GM23338 (cell line): ENCODE measurements around the gene EIF3F. TPM values are rescaled to one million over a fixed set of nuclear protein-coding genes. Genes with fewer than 3 reads are reported as not detected.
A peak's percentile ranks its signal among the peaks of the same experiment; 100 is the strongest.

ENCODE experiments used
- ATAC-seq: fragments of 200-7000 bp; cut with Tn5 transposase; 3 replicates; pipeline ENCODE4 v1.9.1; 2020
- DNase-seq: peaks from one replicate; pipeline ENCODE4 v3.0.0-alpha.2; 2015; ENCODE audit warnings: low spot score
- H2AFZ ChIP-seq: fragments of 200-600 bp; sonication (generic); 2 replicates; pipeline ENCODE4 v1.8.0; 2016; ENCODE audit warnings: antibody characterized with exemption, mild to moderate bottlenecking, moderate library complexity
- H3F3A ChIP-seq: fragments of 200-600 bp; sonication (generic); replicated peaks from 2 replicates; pipeline ENCODE4 v1.8.0; 2017; ENCODE audit warnings: antibody characterized with exemption, mixed run types, low read depth
- H3K27ac ChIP-seq: fragments of 200-600 bp; sonication (generic); 2 replicates; pipeline ENCODE4 v1.6.1; 2016; ENCODE audit warnings: low read depth
- H3K27me3 ChIP-seq: fragments of 200-600 bp; sonication (generic); 2 replicates; pipeline ENCODE4 v1.8.0; 2016; ENCODE audit warnings: mild to moderate bottlenecking, mixed run types, moderate library complexity; ENCODE audit not compliant: insufficient read depth
- H3K36me3 ChIP-seq: fragments of 200-600 bp; sonication (generic); 2 replicates; pipeline ENCODE4 v1.8.0; 2016; ENCODE audit warnings: mild to moderate bottlenecking; ENCODE audit not compliant: insufficient read depth
- H3K4me1 ChIP-seq: fragments of 200-600 bp; sonication (generic); 2 replicates; pipeline ENCODE4 v1.8.0; 2016; ENCODE audit warnings: mild to moderate bottlenecking, moderate library complexity; ENCODE audit not compliant: insufficient read depth
- H3K4me2 ChIP-seq: fragments of 200-600 bp; sonication (generic); 2 replicates; pipeline ENCODE4 v1.7.1; 2017; ENCODE audit warnings: mixed run types
- H3K4me3 ChIP-seq: fragments of 200-600 bp; sonication (generic); 2 replicates; pipeline ENCODE4 v1.6.1; 2016; ENCODE audit warnings: mixed run types
- H3K79me2 ChIP-seq: fragments of 200-600 bp; sonication (generic); replicated peaks from 2 replicates; pipeline ENCODE4 v1.8.0; 2017; ENCODE audit warnings: mild to moderate bottlenecking; ENCODE audit not compliant: insufficient read depth
- H3K9me2 ChIP-seq: fragments of 200-600 bp; sonication (generic); 2 replicates; pipeline ENCODE4 v1.8.0; 2017; ENCODE audit not compliant: insufficient read depth
- H4K20me1 ChIP-seq: fragments of 200-600 bp; sonication (generic); replicated peaks from 2 replicates; pipeline ENCODE4 v1.8.0; 2017; ENCODE audit warnings: mild to moderate bottlenecking; ENCODE audit not compliant: insufficient read depth
- H3K27ac Mint-ChIP-seq: 2 replicates; pipeline ENCODE4 v1.8.0; 2020; ENCODE audit warnings: inconsistent platforms, mild to moderate bottlenecking, moderate library complexity, mixed read lengths
- H3K27me3 Mint-ChIP-seq: 3 replicates; pipeline ENCODE4 v1.8.0; 2022; ENCODE audit warnings: low read depth, mild to moderate bottlenecking, moderate library complexity, mixed read lengths, inconsistent platforms; ENCODE audit not compliant: insufficient read depth, poor library complexity
- H3K36me3 Mint-ChIP-seq: 3 replicates; pipeline ENCODE4 v1.8.0; 2021; ENCODE audit warnings: low read depth, mild to moderate bottlenecking, inconsistent platforms, moderate library complexity, mixed read lengths
- H3K4me1 Mint-ChIP-seq: 3 replicates; pipeline ENCODE4 v1.8.0; 2020; ENCODE audit warnings: mild to moderate bottlenecking, inconsistent platforms, mixed read lengths
- H3K4me3 Mint-ChIP-seq: 3 replicates; pipeline ENCODE4 v1.8.0; 2021; ENCODE audit warnings: moderate library complexity, mild to moderate bottlenecking, inconsistent platforms, mixed read lengths
- H3K9me3 Mint-ChIP-seq: 3 replicates; pipeline ENCODE4 v1.8.0; 2020; ENCODE audit warnings: moderate library complexity, mild to moderate bottlenecking, inconsistent platforms, mixed read lengths
- CREB1 ChIP-seq: fragments of 250-450 bp; sonication (Bioruptor Pico); IDR thresholded peaks from 2 replicates; pipeline ENCODE4 v1.5.0; 2020; ENCODE audit warnings: low read depth, mild to moderate bottlenecking, moderate library complexity
- EZH2phosphoT487 ChIP-seq: fragments of 200-600 bp; sonication (generic); IDR thresholded peaks from one replicate; pipeline ENCODE4 v1.8.1; 2018; ENCODE audit warnings: antibody characterized with exemption; ENCODE audit not compliant: unreplicated experiment
- JUNB ChIP-seq: IDR thresholded peaks from one replicate; pipeline ENCODE4 v1.6.1; 2016; ENCODE audit warnings: antibody characterized with exemption; ENCODE audit not compliant: unreplicated experiment
- NANOG ChIP-seq: IDR thresholded peaks from 2 replicates; pipeline ENCODE4 v1.6.1; 2016; ENCODE audit warnings: antibody characterized with exemption, borderline replicate concordance
- POLR2AphosphoS5 ChIP-seq: IDR thresholded peaks from 2 replicates; pipeline ENCODE4 v1.6.1; 2016; ENCODE audit warnings: antibody characterized with exemption, low read depth
- STAT1 ChIP-seq: IDR thresholded peaks from one replicate; pipeline ENCODE4 v1.6.1; 2016; ENCODE audit warnings: antibody characterized with exemption; ENCODE audit not compliant: unreplicated experiment
- ZNF114 ChIP-seq: fragments of 250-450 bp; sonication (Bioruptor Pico); IDR thresholded peaks from 2 replicates; pipeline ENCODE4 v1.5.0; 2020; ENCODE audit warnings: mild to moderate bottlenecking, moderate library complexity
- ZNF331 ChIP-seq: fragments of 250-450 bp; sonication (Bioruptor Pico); IDR thresholded peaks from 2 replicates; pipeline ENCODE4 v1.5.0; 2020; ENCODE audit warnings: low read depth, mild to moderate bottlenecking, moderate library complexity
- ZNF462 ChIP-seq: fragments of 250-450 bp; sonication (Bioruptor Pico); IDR thresholded peaks from 2 replicates; pipeline ENCODE4 v1.5.0; 2020; ENCODE audit warnings: mild to moderate bottlenecking, moderate library complexity
- polyA plus RNA-seq: library from polyadenylated mRNA; unstranded; fragments of >200 nt; fragmentation: Nextera tagmentation; extraction: Ambion mirVana; gene quantifications from 2 replicates; pipeline ENCODE4 v1.2.1, GENCODE V29; 2016
- total RNA-seq: library from RNA; depleted of rRNA; stranded (reverse); fragments of >200 nt; shearing (Covaris generic); gene quantifications from 2 replicates; pipeline ENCODE4 v1.2.3, GENCODE V29; 2014
- TF ChIP-seq, protein P1 (sequence below), 2 experiments: fragments of 200-600 bp in 1 of 2; sonication (generic) in 1 of 2; conservative IDR thresholded peaks; 2 replicates each; pipeline versions ENCODE4 v1.5.1 to v1.6.1; 2016 to 2017; ENCODE audit warnings: antibody characterized with exemption in 2 of 2, low read depth in 2 of 2, mild to moderate bottlenecking in 2 of 2, moderate library complexity in 1 of 2

The EIF3F gene
- total and polyA plus RNA-seq, 2 experiments from 2014 or later, result 237 to 555 TPM

DNA sequence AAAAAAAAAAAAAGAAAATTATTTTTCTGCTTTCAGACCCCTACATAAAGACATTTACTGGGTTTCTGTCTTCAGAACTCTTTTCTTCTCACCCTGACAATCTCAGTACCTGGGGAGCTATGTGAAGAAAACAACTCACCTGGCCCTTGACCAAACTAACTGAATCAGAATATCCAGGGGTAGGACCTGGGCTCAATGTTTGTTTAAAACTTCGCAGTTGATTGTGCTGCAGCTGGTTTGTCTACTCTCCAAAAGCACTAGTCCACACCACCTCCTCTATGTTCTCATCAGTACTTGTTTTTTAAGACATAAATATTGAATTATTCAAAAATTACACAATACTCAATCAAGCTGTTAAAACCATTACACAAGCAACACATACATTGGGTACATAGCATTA is 34.8 kb downstream of the EIF3F start (continued):
- TF ChIP-seq ZNF462 (CRISPR knock-in tag) (no peak), JUNB (no peak), ZNF114 (CRISPR knock-in tag) (no peak), CREB1 (CRISPR knock-in tag) (no peak), POLR2AphosphoS5 (no peak), STAT1 (no peak), NANOG (no peak), EZH2phosphoT487 (no peak)
- TF ChIP-seq, protein P1, sequence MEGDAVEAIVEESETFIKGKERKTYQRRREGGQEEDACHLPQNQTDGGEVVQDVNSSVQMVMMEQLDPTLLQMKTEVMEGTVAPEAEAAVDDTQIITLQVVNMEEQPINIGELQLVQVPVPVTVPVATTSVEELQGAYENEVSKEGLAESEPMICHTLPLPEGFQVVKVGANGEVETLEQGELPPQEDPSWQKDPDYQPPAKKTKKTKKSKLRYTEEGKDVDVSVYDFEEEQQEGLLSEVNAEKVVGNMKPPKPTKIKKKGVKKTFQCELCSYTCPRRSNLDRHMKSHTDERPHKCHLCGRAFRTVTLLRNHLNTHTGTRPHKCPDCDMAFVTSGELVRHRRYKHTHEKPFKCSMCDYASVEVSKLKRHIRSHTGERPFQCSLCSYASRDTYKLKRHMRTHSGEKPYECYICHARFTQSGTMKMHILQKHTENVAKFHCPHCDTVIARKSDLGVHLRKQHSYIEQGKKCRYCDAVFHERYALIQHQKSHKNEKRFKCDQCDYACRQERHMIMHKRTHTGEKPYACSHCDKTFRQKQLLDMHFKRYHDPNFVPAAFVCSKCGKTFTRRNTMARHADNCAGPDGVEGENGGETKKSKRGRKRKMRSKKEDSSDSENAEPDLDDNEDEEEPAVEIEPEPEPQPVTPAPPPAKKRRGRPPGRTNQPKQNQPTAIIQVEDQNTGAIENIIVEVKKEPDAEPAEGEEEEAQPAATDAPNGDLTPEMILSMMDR (conservative IDR thresholded peaks at IDR 0.05; ENCODE audit: low read depth in 2 of 2), result no peak

- Mint-ChIP-seq H3K27me3 (peaks cover 26% of the 10 kb centered on the region), H3K36me3 (no peaks in the 10 kb centered on the region; the same call in 2 of the 3 replicates), H3K9me3 (no peaks in the 10 kb centered on the region), H3K27ac (no peak overlapping the region), H3K4me3 (no peak overlapping the region), H3K4me1 (peaks cover 12% of the 10 kb centered on the region)
- Histone ChIP-seq H3K79me2 (no peaks in the 10 kb centered on the region), H3K4me3 (no peak overlapping the region), H3K36me3 (no peaks in the 10 kb centered on the region), H3F3A (peaks cover 3% of the 10 kb centered on the region; the same call in 1 of the 2 replicates), H3K27ac (no peak overlapping the region), H3K4me1 (peaks cover 15% of the 10 kb centered on the region), H3K27me3 (peaks cover 42% of the 10 kb centered on the region), H3K9me2 (no peaks in the 10 kb centered on the region), H2AFZ (no peak overlapping the region), H4K20me1 (no peaks in the 10 kb centered on the region), H3K4me2 (no peak overlapping the region)
- DNase-seq (no peak), ATAC-seq (no peak)
- TF ChIP-seq JUNB (no peak), POLR2AphosphoS5 (no peak), CREB1 (CRISPR knock-in tag) (no peak), ZNF331 (CRISPR knock-in tag) (0 out of 2 replicates have a peak, but pooled peaks have one; percentile 37)
Observed at GRCh38 chr11:8022876-8023275, 35.7 kb downstream of the EIF3F start.
